CD4-positive, alpha-beta T cell (primary cell): ENCODE measurements around the gene PRH2. TPM values are rescaled to one million over a fixed set of nuclear protein-coding genes. Genes with fewer than 3 reads are reported as not detected.

Experiments used
- ATAC-seq: fragments of 200-7000 bp; cut with Tn5 transposase; one replicate; pipeline ENCODE4 v1.10.0; 2022; ENCODE audit warnings: mild to moderate bottlenecking; ENCODE audit not compliant: poor library complexity
- CTCF ChIA-PET: fragments of 350-600 bp; sonication (Branson Sonifier 250); formaldehyde crosslinking; loops from one replicate; lab custom pipeline; 2021; ENCODE audit warnings: antibody characterized with exemption, inconsistent platforms; lab: Charles Lee
- POLR2A ChIA-PET: fragments of 350-600 bp; sonication (Branson Sonifier 250); formaldehyde crosslinking; loops from one replicate; lab custom pipeline; 2021; ENCODE audit warnings: antibody characterized with exemption, inconsistent platforms; lab: Charles Lee
- DNase-seq, 14 experiments: peaks; one replicate each; pipeline ENCODE4 v3.0.0-alpha.2; 2013 to 2020; ENCODE audit warnings: mixed read lengths in 2 of 14
- H3K27ac ChIP-seq, 2 donors: one replicate each; pipeline versions ENCODE4 v1.5.1 to v1.7.0; 2013; ENCODE audit warnings: low read length in 2 of 2, low read depth in 1 of 2, mild to moderate bottlenecking in 1 of 2
- H3K27me3 ChIP-seq, 2 experiments: 1 replicate in 1 of 2; 2 replicates in 1 of 2; pipeline versions ENCODE4 v1.6.1 to v1.7.0; 2013; ENCODE audit warnings: low read length in 2 of 2, control low read depth in 1 of 2, mild to moderate bottlenecking in 1 of 2, moderate library complexity in 1 of 2; ENCODE audit not compliant: insufficient read depth in 2 of 2, control insufficient read depth in 1 of 2
- H3K36me3 ChIP-seq: one replicate; pipeline ENCODE4 v1.6.1; 2013; ENCODE audit warnings: low read length, control low read depth; ENCODE audit not compliant: insufficient read depth
- H3K4me1 ChIP-seq: one replicate; pipeline ENCODE4 v1.6.1; 2013; ENCODE audit warnings: low read length, control low read depth; ENCODE audit not compliant: insufficient read depth
- H3K4me3 ChIP-seq: one replicate; pipeline ENCODE4 v1.5.1; 2013; ENCODE audit warnings: mild to moderate bottlenecking, low read length, moderate library complexity
- H3K9me3 ChIP-seq, 2 experiments: 1 replicate in 1 of 2; 2 replicates in 1 of 2; pipeline versions ENCODE4 v1.6.1 to v1.7.0; 2013; ENCODE audit warnings: low read length in 2 of 2, mild to moderate bottlenecking in 2 of 2, control low read depth in 1 of 2, moderate library complexity in 1 of 2; ENCODE audit not compliant: control insufficient read depth in 1 of 2, insufficient read depth in 1 of 2
- H3K27ac Mint-ChIP-seq: one replicate; pipeline ENCODE4 v1.8.0; 2020; ENCODE audit warnings: mixed read lengths
- H3K27me3 Mint-ChIP-seq: one replicate; pipeline ENCODE4 v1.8.0; 2021; ENCODE audit warnings: mixed read lengths
- H3K36me3 Mint-ChIP-seq: one replicate; pipeline ENCODE4 v1.8.0; 2021; ENCODE audit warnings: low read depth, mixed read lengths
- H3K4me1 Mint-ChIP-seq: one replicate; pipeline ENCODE4 v1.8.0; 2021; ENCODE audit warnings: low read depth, mixed read lengths
- H3K4me3 Mint-ChIP-seq: one replicate; pipeline ENCODE4 v1.8.0; 2020; ENCODE audit warnings: mild to moderate bottlenecking, mixed read lengths
- H3K9me3 Mint-ChIP-seq: one replicate; pipeline ENCODE4 v1.8.0; 2020; ENCODE audit warnings: mixed read lengths
- intact Hi-C, 2 experiments: fragments of 100-400 bp; cut with DNase I in 1 of 2; cut with micrococcal nuclease in 1 of 2; formaldehyde crosslinking; loops; one replicate each; pipeline versions ENCODE4 v1.15.1 to v1.9.0; 2023 to 2025; cut with DNase I, micrococcal nuclease
- total RNA-seq, 174 experiments: library from RNA in 2 of 174; stranded (reverse) in 2 of 174; gene quantifications; one replicate each; pipeline ENCODE4 v1.2.3 and lab custom pipeline; 2021 to 2026
- TF ChIP-seq, protein P1 (sequence below): fragments of 200-600 bp; IDR thresholded peaks from one replicate; pipeline ENCODE4 v1.8.0; 2022; ENCODE audit warnings: antibody characterized with exemption, mild to moderate bottlenecking

PRH2 gene
- total RNA-seq, 2 experiments from 2014 or later = not detected

DNA sequence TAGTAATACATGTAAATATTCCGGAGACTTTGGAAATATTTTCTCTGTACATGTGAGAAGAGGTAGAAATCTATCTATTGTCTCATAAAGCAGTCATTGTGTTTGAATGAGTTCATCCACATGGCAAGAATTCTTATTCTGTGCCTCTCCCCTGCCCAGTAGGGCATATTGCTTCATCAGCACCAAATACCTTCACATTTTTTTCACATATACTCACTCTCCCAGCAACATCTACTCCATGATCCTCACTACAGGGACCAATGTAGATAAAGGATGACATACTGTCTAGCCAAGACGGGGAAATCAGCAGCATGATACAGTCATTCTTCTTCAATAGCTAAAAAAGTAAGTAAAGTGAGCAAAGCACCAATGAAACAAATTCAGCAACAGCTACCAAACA is 11.4 kb downstream of the PRH2 start:
- H3K36me3 Mint-ChIP-seq = peaks cover 17% of the 10 kb centered on the region
- ChIA-PET CTCF (no interaction called here), POLR2A (no interaction called here)
- Histone ChIP-seq H3K27me3 (no peaks in the 10 kb centered on the region), H3K9me3 (no peaks in the 10 kb centered on the region), H3K4me1 (no peaks in the 10 kb centered on the region), H3K4me3 (no peak overlapping the region), H3K27ac (no peak overlapping the region), H3K36me3 (no peaks in the 10 kb centered on the region)
- H3K4me1 Mint-ChIP-seq = peaks cover 18% of the 10 kb centered on the region
- TF ChIP-seq, protein P1, sequence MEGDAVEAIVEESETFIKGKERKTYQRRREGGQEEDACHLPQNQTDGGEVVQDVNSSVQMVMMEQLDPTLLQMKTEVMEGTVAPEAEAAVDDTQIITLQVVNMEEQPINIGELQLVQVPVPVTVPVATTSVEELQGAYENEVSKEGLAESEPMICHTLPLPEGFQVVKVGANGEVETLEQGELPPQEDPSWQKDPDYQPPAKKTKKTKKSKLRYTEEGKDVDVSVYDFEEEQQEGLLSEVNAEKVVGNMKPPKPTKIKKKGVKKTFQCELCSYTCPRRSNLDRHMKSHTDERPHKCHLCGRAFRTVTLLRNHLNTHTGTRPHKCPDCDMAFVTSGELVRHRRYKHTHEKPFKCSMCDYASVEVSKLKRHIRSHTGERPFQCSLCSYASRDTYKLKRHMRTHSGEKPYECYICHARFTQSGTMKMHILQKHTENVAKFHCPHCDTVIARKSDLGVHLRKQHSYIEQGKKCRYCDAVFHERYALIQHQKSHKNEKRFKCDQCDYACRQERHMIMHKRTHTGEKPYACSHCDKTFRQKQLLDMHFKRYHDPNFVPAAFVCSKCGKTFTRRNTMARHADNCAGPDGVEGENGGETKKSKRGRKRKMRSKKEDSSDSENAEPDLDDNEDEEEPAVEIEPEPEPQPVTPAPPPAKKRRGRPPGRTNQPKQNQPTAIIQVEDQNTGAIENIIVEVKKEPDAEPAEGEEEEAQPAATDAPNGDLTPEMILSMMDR = no peak
- H3K27ac Mint-ChIP-seq = no peak overlapping the region
- no peaks in the 10 kb centered on the region for H3K27me3 Mint-ChIP-seq
- no peaks in the 10 kb centered on the region for H3K9me3 Mint-ChIP-seq
- intact Hi-C loops = no loop called here
- ATAC-seq (no peak), DNase-seq (no peak)
- no peak overlapping the region for H3K4me3 Mint-ChIP-seq

DNA sequence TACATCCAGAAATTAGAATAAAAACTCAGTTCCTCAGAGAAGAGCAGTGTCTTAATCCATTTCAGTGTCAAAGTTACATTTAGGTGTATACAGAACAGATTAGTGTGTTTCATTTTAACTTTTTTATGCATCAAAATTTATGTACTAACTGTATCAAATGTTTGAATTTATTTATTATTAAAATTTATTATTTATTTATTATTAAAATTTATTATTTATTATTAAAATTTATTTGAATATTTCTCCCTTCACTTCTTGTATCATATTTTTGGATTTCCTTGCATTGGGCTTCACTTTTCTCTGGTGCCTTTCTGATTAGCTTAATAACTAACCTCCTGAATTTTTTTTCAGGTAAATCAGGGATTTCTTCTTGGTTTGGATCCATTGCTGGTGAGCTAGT is 12.3 kb downstream of the PRH2 start:
- intact Hi-C loops = no loop called here
- Mint-ChIP-seq H3K36me3 (peaks cover 18% of the 10 kb centered on the region), H3K4me1 (peaks cover 18% of the 10 kb centered on the region), H3K9me3 (no peaks in the 10 kb centered on the region), H3K27ac (no peak overlapping the region), H3K4me3 (no peak overlapping the region), H3K27me3 (no peaks in the 10 kb centered on the region)
- no peak overlapping the region for H3K4me3 ChIP-seq
- ATAC-seq (no peak), DNase-seq (no peak)
- H3K4me1 ChIP-seq = no peaks in the 10 kb centered on the region
- no peaks in the 10 kb centered on the region for H3K27me3 ChIP-seq
- POLR2A ChIA-PET = no interaction called here
- H3K36me3 ChIP-seq = no peaks in the 10 kb centered on the region
- TF ChIP-seq, protein P1 = no peak
- no peak overlapping the region for H3K27ac ChIP-seq
- no peaks in the 10 kb centered on the region for H3K9me3 ChIP-seq
- CTCF ChIA-PET = interaction anchor here (1.2 kb wide), 1 partner anchor 8 kb away, joined by 3 read pairs; no protein-coding TSS in a partner anchor

DNA sequence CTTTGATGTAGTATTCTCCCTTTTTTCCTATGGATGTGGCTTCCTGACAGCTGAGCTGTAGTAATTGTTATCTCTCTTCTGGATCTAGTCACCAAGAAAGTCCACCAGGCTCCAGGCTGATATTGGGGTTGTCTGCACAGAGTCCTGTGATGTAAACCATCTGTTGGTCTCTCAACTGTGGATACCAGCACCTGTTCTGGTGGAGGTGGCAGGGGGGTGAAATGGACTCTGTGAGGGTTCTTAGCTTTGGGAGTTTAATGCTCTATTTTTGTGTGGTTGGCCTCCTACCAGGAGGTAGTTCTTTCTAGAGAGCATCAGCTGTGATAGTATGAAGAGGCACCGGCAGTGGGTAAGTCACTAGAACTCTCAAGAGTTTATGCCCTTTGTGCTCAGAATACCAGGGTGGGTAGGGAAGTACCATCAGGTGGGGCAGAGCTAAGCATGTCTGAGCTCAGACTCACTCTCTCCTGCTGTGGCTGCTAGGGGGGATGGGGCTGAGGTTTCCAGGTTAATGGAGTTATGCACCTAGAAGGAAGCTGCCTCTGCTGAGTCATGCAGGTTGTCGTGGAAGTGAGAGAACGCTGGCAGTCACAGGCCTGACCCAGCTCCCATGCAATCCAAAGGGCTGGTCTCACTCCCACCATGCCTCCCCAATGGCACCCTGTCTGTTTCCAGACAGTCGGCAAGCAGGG is 13.0 kb downstream of the PRH2 start:
- Mint-ChIP-seq H3K9me3 (peaks cover 6% of the 10 kb centered on the region), H3K4me1 (peaks cover 18% of the 10 kb centered on the region), H3K27me3 (no peaks in the 10 kb centered on the region), H3K27ac (no peak overlapping the region), H3K4me3 (no peak overlapping the region), H3K36me3 (peaks cover 25% of the 10 kb centered on the region)
- TF ChIP-seq, protein P1 = no peak
- intact Hi-C loops = no loop called here
- DNase-seq (no peak), ATAC-seq (no peak)
- no peaks in the 10 kb centered on the region for H3K4me1 ChIP-seq
- H3K9me3 ChIP-seq = no peaks in the 10 kb centered on the region
- no peaks in the 10 kb centered on the region for H3K36me3 ChIP-seq
- ChIA-PET POLR2A (no interaction called here), CTCF (interaction anchor here (1.2 kb wide), 1 partner anchor 9 kb away, joined by 3 read pairs; no protein-coding TSS in a partner anchor)
- H3K27ac ChIP-seq = no peak overlapping the region
- H3K4me3 ChIP-seq = no peak overlapping the region
- H3K27me3 ChIP-seq = no peaks in the 10 kb centered on the region
